Left colon (tissue), 2 donors: ENCODE data around the gene CIAO2B. TPM values are rescaled to one million over a fixed set of nuclear protein-coding genes. Genes with fewer than 3 reads are reported as not detected.

Source experiments
- ATAC-seq: fragments of 200-7000 bp; cut with Tn5 transposase; one replicate; pipeline ENCODE4 v1.9.1; 2020; ENCODE audit warnings: mild to moderate bottlenecking, moderate library complexity
- DNase-seq, 2 donors: peaks; one replicate each; pipeline ENCODE4 v3.0.0-alpha.2; 2020
- intact Hi-C, 2 donors: fragments of 100-400 bp; cut with DNase I in 1 of 2; cut with micrococcal nuclease in 1 of 2; formaldehyde crosslinking; loops; one replicate each; pipeline versions ENCODE4 v1.11.2 to v1.14.0; 2022; cut with DNase I, micrococcal nuclease
- total RNA-seq, 2 donors: library from RNA; stranded (reverse); fragmentation: NEBNext Ultra II Directional; extraction: Animal tissue kit (Norgen Biotek cat#: 25700); gene quantifications; one replicate each; pipeline ENCODE4 v1.2.1, GENCODE V29; 2021
- donor health status: DM: no; HTN: no; CAD: no.
- donor health status: DM: yes; HTN: yes; CAD: no.

Gene CIAO2B
- total RNA-seq, 2 donors from 2014 or later = 82.7 to 109 TPM

DNA sequence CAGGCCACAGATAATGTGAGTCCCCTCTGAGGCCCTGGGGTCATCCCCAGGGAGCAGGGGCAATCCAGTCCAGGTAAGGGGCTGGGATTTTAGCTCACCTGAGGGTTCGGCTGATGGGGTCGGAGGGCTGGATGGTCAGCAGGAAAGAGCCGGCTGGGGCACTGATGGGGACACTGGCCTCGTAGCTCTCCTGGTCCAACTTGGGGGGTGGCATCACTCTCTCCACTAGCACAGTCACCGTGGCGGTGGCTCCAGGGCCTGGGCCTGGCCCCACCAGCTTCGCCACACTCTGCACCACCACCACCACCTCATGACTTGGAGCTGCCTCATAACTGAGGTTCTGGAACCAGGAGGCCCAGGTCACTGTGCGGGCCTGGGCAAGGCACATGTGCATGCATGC, 22.4 kb downstream of the CIAO2B start:
- no peak for DNase-seq
- intact Hi-C loops = no loop called here
- ATAC-seq = no peak

DNA sequence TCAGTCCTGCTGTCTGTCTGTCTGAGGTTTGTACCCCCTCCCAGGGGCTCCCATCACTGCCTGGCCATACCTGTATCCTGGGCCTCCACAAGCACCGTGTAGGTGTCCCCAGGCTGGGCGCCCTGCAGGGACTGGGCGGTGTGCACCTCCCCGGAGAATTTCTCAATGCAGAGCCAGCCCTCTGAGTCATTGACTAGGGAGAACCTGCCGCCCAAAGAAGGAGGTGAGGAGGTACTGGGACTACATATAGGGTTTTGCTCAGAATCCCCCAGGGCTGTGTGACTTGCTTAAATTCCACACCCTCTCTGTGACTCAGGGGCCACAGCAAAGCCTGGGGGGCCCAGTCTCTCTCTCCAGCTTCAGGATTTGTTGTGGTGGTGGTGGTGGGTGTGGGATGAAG, 23.1 kb downstream of the CIAO2B start:
- intact Hi-C loops = no loop called here
- DNase-seq (no peak), ATAC-seq (no peak)

DNA sequence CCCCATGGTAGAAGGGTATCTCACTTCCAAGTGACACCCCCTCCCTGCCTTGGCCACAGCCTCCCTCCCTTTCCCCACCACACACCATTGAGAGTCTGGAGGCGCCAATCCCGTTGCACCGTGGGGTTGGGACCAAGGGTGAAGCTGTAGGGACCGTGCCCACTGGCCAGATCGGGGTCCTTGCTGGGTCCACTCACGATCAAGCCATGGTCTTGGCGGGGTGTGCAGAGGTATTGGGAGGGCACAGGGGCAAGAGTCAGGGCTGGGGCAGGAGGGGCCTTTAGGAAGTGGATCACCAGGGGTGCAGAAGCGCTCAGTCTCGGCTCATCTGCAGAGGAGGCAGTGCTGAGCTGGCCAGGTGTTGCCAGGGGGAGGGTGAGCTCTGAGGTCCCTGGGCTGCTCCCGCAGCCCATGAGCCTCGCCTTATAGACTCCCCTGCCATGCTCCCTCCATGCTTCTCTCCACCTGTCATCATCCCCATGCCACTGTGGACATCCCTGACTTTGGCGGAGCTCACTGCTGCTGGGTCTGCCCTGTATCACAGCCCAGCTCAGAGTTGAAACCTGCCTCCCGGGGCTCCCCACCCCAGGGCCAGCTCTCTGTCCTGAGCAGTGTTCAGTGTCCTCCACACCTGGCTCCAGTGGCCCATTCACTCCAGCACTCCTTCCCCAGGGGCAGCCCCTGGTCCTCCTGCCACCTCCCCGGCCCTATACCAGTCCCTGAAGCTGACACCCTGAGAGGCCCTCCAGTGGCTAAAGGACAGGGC, 23.8 kb downstream of the CIAO2B start:
- ATAC-seq (no peak), DNase-seq (no peak)
- intact Hi-C loops = no loop called here

DNA sequence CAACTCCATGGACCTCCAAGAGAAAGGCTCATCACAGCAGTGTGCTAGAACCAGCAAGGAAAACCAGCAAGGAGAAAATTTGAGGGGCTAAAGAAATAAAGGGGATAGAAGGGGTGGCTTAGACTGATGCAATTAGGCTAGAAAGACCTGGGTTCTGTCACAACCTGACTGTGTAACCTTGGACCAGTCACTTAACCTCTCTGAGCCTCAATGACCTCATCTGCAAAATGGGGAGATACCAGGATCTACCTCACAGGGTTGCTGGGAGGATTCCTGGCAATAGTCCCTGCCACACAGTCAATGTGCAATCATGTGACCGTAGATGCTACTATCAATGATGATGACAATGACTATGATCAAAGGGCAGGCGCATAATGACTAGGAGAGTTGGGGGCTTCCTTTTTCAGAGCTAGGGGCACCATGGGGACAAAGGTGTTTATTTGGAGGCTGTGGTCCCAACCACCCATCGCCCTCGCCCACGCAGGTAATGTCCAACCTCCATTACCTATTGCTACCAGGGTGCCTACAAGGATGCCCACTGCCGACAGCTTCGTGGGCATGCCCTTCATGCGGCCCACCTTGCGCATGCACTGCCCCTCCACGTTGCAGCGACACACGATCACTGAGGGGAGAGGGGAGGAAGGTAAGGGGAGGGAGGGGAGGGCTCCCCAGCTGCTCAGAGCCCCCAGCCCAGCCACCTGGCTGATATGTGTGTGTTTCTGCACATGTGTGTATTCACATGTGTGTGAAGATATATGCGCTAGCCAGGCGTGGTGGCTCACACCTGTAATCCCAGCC, 25.2 kb downstream of the CIAO2B start:
- DNase-seq = no peak
- intact Hi-C loops = no loop called here
- ATAC-seq = no peak

DNA sequence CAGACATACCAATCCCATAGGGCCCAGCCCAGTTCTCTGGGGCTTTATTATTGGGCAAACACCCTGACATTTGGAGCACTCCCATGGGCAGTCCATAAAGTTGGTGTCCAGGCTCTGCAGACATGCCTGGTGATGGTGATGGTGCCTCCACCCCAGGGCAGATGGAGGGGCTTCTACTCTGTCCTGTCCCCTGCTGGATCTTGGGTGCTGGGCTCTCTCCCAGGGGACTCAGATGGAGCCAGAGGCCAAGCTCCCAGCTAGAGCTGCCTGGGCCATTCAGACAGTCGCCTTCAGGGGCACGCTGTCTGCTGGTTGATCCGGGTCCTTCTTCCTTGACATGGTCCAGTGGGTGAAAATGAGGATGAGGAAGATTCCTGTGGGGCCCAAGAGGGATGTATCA, 26.1 kb downstream of the CIAO2B start:
- no peak for DNase-seq
- no peak for ATAC-seq
- intact Hi-C loops = no loop called here

DNA sequence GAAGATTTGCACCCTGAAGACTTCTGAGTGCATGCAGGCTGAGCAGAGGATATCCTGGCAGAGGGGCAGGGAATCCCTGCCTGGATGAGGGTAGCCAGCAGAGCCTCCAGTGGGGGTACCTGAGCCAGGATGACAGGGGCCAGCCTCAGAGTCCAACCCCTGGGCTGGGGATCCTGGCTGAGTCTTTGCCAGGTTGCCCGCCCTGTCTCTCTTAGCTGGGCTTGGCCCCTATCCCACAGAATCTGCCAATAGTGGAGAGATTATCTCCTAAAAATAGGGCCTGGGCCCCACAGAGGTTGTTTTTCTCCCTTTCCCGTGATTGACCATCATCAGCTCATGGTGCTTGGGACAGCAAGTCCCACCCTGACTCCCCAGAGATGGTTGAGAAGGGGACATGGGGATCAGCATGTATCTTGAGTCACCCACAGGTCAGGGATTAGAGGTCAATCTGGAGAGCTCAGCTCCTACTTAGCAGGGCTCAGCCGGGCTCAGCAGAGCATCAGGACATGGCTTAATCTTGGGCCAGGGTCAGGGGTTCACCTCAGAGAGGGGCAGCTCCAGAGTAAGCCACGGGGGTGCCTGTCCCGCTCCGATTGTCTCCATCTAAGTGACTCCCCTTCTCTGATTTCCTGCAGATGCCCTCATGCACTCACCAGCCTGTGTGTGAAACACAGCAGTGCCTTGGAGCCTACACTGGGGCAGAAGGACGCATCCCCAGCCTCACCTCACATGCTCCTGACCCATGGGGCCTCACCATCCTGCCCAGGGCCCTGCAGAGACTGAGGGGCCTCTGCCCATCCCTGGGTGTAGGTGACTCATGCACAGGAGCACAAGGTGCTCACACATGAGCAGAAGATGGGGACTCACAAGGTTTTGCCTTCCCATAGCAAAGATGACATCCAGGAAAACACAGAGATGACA, 27.0 kb downstream of the CIAO2B start:
- ATAC-seq (no peak), DNase-seq (no peak)
- intact Hi-C loops = no loop called here

DNA sequence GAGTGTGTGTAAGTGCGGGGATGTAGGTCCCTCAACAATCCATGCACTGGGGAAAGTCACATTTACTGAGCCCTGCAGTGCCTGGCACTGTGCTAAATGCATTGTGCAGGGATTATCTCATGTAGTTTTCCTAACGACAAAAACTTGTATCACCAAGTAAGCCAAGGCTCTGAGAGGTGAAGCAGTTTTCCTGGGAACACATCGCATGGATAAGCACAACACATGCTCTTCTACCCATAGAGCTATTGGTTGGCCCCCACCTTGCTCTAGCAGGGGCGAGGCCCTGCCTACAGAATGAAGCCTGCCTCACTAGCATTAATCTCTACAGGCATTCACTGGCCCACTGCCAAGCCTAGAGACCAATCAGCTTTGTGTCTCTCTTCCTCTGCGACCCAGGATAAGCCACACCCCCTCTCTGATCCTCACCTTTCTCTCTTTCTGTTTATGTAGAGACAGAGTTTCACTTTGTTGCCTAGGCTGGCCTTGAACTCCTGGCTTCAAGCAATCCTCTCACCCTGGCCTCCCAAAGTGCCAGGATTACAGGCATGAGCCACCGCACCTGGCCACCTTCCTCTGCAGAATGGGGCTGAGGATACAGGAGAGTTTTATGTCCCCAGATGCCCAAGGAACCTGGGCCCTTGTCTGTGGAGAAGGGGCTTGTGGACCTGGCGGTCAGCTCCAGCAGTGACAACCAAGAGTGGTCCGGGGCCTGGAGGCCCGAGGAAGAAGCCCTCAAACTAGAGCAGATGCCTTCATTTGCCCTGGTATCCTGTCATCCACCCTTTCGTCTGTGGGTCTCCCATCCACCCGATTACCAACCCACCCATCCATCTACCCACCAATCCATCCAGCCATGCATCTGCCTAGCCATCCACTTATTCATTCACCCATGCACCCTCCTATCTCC, 28.3 kb downstream of the CIAO2B start:
- DNase-seq = peak; percentile 90 to 92
- intact Hi-C loops = no loop called here
- peak; percentile 79 for ATAC-seq

DNA sequence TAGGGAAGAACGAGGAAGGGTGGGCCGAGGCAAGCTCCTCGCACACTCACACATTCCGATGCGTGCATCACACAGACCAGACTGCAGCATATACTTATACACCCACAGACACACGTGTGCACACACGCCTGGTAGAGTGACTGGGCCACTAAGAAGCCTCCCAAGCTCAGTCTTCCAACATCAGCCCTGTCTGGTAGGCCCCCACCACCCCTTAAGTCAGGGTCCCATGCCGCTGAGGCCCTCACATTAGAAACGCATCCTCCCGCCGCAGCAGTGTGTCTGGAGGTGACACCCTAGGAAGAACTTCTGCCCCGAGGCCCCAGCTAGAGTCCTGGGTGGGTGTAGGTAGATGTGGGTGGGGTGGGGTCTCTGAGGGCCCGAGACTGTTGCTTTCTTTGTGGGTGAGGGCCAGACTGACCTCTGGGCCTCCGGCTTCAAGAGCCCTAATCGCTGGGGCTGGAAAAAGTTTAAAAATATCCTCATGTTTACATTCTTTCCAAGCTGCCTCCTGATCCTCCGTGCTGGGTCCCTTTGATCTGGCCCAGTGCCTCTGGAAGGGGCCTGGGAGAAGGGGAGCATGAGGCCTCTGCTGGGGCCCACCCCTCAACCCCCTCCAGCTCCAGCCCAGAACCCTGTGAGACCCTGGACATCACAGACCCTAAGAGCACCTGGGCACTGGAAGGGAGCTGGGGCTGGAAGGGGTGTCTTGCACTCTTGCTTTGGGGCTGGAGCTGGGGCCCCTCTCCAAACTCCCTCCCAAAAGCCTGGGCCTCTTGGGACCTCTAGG, 29.2 kb downstream of the CIAO2B start:
- ATAC-seq (no peak), DNase-seq (peak in 1 of 2 donors; percentile 23)
- intact Hi-C loops = no loop called here

DNA sequence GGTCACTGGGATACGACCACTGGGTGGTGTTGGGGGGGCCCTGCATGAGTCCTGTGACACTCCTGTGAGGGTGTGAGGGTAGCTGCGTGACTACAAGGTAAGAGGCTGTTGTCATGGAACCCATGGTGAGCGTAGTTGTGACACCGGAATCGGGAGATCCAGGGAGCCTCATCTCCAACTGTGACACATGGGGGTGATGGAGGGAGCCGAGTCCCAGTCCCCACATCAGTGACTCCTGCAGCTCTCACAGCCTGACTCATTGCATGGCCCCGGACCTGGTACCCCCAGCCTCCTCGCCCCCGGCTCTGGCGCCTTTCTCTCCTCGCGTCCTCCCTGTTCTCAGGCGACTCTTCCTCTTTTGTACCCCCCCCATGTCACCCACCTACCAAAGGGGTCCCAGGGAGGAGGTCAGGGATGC, 29.8 kb downstream of the CIAO2B start:
- no peak for ATAC-seq
- intact Hi-C loops = no loop called here

DNA sequence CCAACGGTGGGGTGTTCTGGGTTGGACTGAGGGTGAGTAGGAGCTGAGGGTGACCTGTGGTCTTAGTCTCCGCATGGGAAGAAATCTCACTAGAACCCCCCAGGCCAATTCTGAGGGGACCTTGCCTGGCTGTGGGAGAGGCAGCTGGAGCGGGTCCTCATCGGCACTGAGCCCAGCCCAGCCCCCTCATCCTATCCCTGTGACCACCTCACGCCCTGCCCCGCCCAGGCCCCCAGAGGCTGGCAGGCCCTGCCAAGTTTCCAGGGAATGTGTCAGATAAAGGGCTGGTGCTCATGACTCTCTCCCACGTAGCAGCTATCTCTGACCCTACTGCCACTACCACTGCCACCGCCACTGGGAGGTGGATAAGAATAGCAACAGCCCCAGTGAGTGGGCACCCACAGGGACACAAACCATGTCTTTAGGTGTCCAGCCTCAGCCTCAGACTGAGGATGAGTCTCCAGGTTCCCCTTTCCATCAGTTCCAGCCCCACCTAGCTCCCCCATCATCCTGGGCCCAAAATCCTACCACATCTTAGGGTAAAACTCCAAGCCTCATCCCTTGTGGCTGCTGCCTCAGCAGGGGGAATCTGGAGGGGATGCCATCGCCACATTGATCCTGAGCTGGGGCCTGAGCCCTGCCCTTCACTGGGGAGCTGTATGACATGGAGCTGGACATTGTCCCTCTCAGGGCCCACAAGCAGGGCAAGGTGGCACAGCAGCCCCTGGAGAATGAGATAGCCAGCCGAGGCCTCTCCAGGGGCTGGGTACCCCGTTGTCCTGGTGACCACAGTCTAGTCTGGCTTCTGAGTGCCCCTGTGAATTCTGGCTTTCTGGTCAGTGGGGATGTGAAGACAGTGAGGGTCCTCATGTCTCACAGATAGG, 30.4 kb downstream of the CIAO2B start:
- peak in 1 of 2 donors; percentile 28 for DNase-seq
- intact Hi-C loops = no loop called here
- no peak for ATAC-seq

More for the DNA sequence above, 29.8 kb downstream of the CIAO2B start:
- peak in 1 of 2 donors; percentile 24 for DNase-seq

DNA sequence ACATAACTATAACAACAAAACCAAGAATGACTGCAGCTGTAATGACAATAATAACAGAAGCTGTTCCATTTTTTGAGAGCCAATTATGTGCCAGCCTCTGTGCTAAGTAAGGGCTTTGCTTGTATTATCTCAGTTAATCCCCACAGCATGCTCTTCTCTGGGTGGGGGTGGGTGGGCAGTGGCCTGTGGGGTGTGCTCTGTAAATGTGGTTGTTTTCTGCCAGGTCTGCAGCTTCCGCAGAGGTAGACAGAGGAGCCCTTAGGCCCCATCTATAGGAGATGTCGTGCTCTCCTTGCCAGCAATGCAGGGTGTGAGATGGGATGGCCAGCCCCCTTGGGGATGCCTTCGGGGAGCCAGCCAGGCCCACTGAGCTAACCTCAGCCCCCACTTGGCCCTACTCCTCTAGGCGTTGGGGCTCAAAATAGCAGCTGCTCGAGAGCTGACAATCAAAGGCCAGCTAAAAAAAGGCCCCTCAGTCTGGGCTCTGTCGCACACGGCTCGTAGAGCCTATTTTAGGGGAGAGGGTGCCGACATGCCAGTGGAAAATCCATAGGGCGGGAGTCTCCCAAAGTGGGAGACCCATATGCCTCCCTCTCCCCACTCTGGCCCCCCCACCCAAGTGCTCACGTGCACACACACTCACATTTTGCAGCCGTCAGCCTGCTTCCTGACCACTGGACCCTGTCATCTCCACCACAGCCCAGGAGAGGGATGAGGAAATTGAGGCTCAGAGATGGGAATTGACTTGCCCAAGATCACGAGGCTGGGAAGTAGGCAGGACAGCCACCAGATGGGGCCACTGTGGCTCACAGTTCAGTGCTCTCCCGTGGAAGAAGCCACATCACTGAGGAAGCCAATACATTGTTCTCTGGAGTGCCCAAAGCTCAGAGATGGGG, 31.3 kb downstream of the CIAO2B start:
- intact Hi-C loops = no loop called here
- ATAC-seq = no peak

DNA sequence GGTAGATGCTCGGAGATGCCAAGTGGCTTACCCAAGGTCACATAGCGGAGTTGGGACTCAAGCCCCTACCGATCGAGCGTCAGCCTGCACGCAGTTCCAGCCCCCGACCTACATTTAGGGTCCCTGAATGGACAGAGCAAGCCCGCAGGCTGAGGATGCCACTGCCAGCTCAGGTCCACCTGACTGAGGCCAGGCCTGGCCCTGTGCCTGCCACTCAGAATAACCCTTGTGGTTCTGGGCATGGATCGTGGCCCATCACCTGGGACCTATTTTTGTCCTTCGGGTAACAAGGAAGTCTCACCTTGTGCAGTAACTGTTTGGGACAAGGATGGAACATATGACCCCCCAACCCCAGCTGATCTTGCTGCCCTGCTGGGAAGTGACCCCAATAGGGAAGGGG, 32.6 kb downstream of the CIAO2B start:
- intact Hi-C loops = no loop called here
- ATAC-seq (no peak), DNase-seq (no peak)

More for the DNA sequence above, 31.3 kb downstream of the CIAO2B start:
- peak in 1 of 2 donors; percentile 30 for DNase-seq

DNA sequence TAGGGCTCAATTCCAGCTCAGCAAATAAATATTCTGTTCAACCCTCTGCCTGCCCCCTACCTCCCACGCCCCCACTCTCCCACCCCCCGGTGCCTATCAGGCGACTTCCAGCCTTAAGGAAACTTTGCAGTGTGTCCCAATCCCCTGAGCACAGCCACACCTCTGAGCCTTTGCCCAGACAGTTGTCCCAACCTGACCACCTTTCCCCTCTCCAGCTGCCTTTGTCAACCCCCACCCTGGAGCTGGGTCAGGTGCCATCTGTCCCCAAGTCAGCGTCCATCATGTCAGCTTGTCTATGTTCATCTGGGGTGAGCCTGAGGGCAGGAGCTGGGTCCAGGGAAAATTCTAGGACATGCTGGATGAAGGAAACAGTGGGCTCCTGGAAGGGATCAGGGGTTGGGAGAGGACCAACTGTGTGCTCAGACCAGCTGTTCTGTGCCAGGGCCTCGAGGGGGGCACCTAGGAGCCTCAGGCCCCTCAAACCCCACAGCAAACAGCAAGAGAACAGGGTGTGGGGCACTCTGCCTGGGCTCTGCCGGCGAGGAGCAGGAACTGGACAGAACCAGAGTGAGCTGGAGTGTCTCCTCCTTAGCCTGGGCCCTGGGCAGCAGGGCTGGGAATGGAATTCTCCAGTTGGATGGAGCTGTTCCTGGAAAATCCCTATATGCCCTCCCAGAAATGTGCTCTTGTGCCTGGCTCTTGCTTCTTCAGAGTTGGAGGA, 33.3 kb downstream of the CIAO2B start:
- ATAC-seq = peak; percentile 63
- intact Hi-C loops = no loop called here
- peak in 1 of 2 donors; percentile 66 for DNase-seq

DNA sequence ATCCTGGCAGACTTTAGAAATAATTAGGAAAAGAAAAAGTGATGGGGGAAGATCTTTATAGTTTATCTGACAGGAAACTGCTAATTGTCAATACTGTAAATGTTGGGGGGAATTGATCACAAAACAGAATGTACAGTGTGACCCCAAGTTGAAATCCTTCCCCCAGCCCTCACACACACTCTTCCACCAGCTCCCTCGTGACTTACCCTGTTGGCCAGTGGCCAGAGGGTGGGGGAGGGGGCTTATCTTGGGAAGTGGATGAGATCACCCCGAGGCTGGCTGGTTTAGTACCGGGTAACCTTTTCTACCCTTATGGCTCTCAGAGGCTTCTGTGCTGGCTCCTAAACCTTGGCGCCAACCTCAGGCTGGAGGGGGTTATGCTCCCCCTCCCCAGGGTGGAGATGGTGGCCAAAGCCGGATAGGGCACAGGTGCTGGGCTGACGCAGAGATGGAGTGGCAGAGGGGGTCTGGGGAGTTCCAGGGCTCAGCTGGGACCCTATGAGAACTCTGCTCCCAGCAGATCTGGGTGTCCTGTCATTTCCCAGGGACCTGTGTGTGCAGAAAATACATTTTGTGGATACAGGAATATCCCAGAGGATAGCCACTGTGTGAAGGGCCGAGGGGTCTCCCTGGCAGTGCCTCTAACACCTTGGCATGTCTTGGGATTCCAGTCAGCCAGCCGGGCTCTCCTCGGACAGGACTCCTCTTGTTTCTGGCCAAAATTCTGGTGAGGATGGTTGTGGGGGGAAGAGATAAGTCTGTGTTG, 34.1 kb downstream of the CIAO2B start:
- intact Hi-C loops = loop anchor here in 1 of 2 donors (5.0 kb wide), 1 partner anchor 32 kb away; the partner anchor contains the start of gene CIAO2B
- peak; percentile 49 for ATAC-seq
- DNase-seq = peak; percentile 87 to 90
